ENCODE results near the gene KLF13. TPM values are rescaled to one million over a fixed set of nuclear protein-coding genes. Genes with fewer than 3 reads are reported as not detected.

KLF13 gene
- total RNA-seq, 1 experiment from 2014 or later = 78.6 TPM

GRCh38 chr15:31303726-31304648 lies 22.6 kb upstream of the KLF13 start:
- intact Hi-C loops (cut with micrococcal nuclease; ENCODE audit: unreplicated experiment) (no loop called here), in situ Hi-C loops (cut with HindIII; ENCODE audit: low pct_unique_long_range_greater_than_20kb, low sequenced_read_pairs) (no loop called here)
- ATAC-seq = no peak
- Histone ChIP-seq H3K36me3 (ENCODE audit: control insufficient read depth, insufficient read depth, low read length) (no peaks in the 10 kb centered on the region), H3K27ac (ENCODE audit: low read length) (peak overlapping the region; percentile 44; the same call in 1 of the 2 replicates), H3K9me3 (ENCODE audit: control insufficient read depth, insufficient read depth, low read depth, low read length) (no peaks in the 10 kb centered on the region), H3K27me3 (ENCODE audit: control insufficient read depth, insufficient read depth, low read length) (no peaks in the 10 kb centered on the region), H3K4me3 (ENCODE audit: low read depth in 2 of 2, low read length in 2 of 2) (no peak overlapping the region), H3K4me1 (ENCODE audit: control insufficient read depth, insufficient read depth, low read length) (peaks cover 11% of the 10 kb centered on the region)
- TF ChIP-seq CTCF (IDR thresholded peaks at IDR 0.05) = no peak
- no peak for TF ChIP-seq TCF7L2 (IDR thresholded peaks at IDR 0.05; ENCODE audit: low read depth, low read length)
- TF ChIP-seq SIN3A (IDR thresholded peaks at IDR 0.05; ENCODE audit: borderline replicate concordance, insufficient read depth, low read depth, low read length) = no peak
- TF ChIP-seq REST (IDR thresholded peaks at IDR 0.05; ENCODE audit: insufficient read depth in 1 of 2, low read depth in 2 of 2, low read length in 1 of 2) = no peak
- TF ChIP-seq POLR2AphosphoS5 (IDR thresholded peaks at IDR 0.05; ENCODE audit: low read depth, low read length) = no peak
- POLR2A ChIA-PET = no interaction called here
- CTCF ChIA-PET = interaction anchor here (0.6 kb wide), 1 partner anchor 87 kb away, joined by 3 read pairs; no protein-coding TSS in a partner anchor
- no TSS peak for BruUV-seq (replicated peaks)
- no peak for DNase-seq (ENCODE audit: low read depth, low spot score)

- CTCF ChIA-PET = no interaction called here
These were observed 21.8 kb upstream of the KLF13 start for GRCh38 chr15:31304751-31305365.

More at GRCh38 chr15:31304751-31305365, 21.8 kb upstream of the KLF13 start:
- TF ChIP-seq REST (IDR thresholded peaks at IDR 0.05; ENCODE audit: insufficient read depth in 1 of 2, low read depth in 2 of 2, low read length in 1 of 2) (no peak), TCF7L2 (IDR thresholded peaks at IDR 0.05; ENCODE audit: low read depth, low read length) (no peak), CTCF (IDR thresholded peaks at IDR 0.05) (no peak), SIN3A (IDR thresholded peaks at IDR 0.05; ENCODE audit: borderline replicate concordance, insufficient read depth, low read depth, low read length) (no peak), POLR2AphosphoS5 (IDR thresholded peaks at IDR 0.05; ENCODE audit: low read depth, low read length) (no peak)
- ATAC-seq = no peak
- DNase-seq (ENCODE audit: low read depth, low spot score) = no peak
- BruUV-seq (replicated peaks) = no TSS peak
- H3K36me3 ChIP-seq (ENCODE audit: control insufficient read depth, insufficient read depth, low read length) = no peaks in the 10 kb centered on the region
- in situ Hi-C loops (cut with HindIII; ENCODE audit: low pct_unique_long_range_greater_than_20kb, low sequenced_read_pairs) = no loop called here
- intact Hi-C loops (cut with micrococcal nuclease; ENCODE audit: unreplicated experiment) = no loop called here
- H3K27me3 ChIP-seq (ENCODE audit: control insufficient read depth, insufficient read depth, low read length) = no peaks in the 10 kb centered on the region
- no peak overlapping the region for H3K27ac ChIP-seq (ENCODE audit: low read length)
- H3K4me1 ChIP-seq (ENCODE audit: control insufficient read depth, insufficient read depth, low read length) = peaks cover 11% of the 10 kb centered on the region
- POLR2A ChIA-PET = no interaction called here
- no peaks in the 10 kb centered on the region for H3K9me3 ChIP-seq (ENCODE audit: control insufficient read depth, insufficient read depth, low read depth, low read length)
- no peak overlapping the region for H3K4me3 ChIP-seq (ENCODE audit: low read depth in 2 of 2, low read length in 2 of 2)
